Upper lobe of right lung (tissue), 1 donor: ENCODE data around the gene A1CF. TPM values are rescaled to one million over a fixed set of nuclear protein-coding genes. Genes with fewer than 3 reads are reported as not detected.

Source experiments
- ATAC-seq: fragments of 200-7000 bp; cut with Tn5 transposase; one replicate; pipeline ENCODE4 v1.9.1; 2020; ENCODE audit warnings: mild to moderate bottlenecking, moderate library complexity
- DNase-seq: peaks from one replicate; pipeline ENCODE4 v3.0.0-alpha.2; 2020
- H3K27ac ChIP-seq: fragments of 200-600 bp; one replicate; pipeline ENCODE4 v1.8.0; 2022
- H3K27me3 ChIP-seq: fragments of 200-600 bp; one replicate; pipeline ENCODE4 v1.8.0; 2022; ENCODE audit warnings: mild to moderate bottlenecking
- H3K36me3 ChIP-seq: fragments of 200-600 bp; one replicate; pipeline ENCODE4 v1.8.0; 2022
- H3K4me1 ChIP-seq: fragments of 200-600 bp; one replicate; pipeline ENCODE4 v1.8.0; 2022
- H3K4me3 ChIP-seq: fragments of 200-600 bp; one replicate; pipeline ENCODE4 v1.8.0; 2022; ENCODE audit warnings: mild to moderate bottlenecking
- H3K9me3 ChIP-seq: fragments of 200-600 bp; one replicate; pipeline ENCODE4 v1.8.0; 2022
- intact Hi-C: fragments of 100-400 bp; cut with DNase I; formaldehyde crosslinking; loops from one replicate; pipeline ENCODE4 v1.11.0; 2022
- total RNA-seq: library from RNA; stranded (reverse); fragmentation: NEBNext Ultra II Directional; extraction: Animal tissue kit (Norgen Biotek cat#: 25700); gene quantifications from one replicate; pipeline ENCODE4 v1.2.1, GENCODE V29; 2021
- TF ChIP-seq, protein P1 (sequence below): fragments of 200-600 bp; IDR thresholded peaks from one replicate; pipeline ENCODE4 v1.8.0; 2022; ENCODE audit warnings: antibody characterized with exemption
- donor health status: DM: no; HTN: yes; CAD: no; lungs with severe emphysema.

Gene A1CF
- total RNA-seq, 1 donor from 2014 or later, result not detected

DNA sequence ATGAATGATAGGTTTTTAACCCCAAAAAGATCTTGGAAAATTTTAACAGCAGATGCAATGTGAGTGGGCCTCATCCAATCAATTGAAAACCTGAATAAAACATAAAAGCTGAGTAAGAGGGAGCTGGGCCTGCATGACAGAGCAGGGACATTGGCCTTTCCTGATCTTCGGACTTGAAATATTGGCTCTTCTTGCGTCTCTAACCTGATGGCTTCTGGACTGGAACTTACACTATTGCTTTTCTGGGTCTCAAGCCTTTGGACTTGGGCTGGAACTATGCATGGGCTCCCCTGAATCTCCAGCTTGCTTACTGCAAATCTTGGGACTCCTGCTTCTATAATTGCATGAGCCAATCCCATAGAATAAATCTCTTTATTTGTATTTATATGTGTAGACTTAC is 9.0 kb downstream of the A1CF start:
- Histone ChIP-seq H3K4me3 (no peak overlapping the region), H3K27me3 (no peaks in the 10 kb centered on the region), H3K27ac (no peak overlapping the region), H3K9me3 (no peaks in the 10 kb centered on the region), H3K36me3 (no peaks in the 10 kb centered on the region), H3K4me1 (no peaks in the 10 kb centered on the region)
- ATAC-seq (no peak), DNase-seq (no peak)
- TF ChIP-seq, protein P1, sequence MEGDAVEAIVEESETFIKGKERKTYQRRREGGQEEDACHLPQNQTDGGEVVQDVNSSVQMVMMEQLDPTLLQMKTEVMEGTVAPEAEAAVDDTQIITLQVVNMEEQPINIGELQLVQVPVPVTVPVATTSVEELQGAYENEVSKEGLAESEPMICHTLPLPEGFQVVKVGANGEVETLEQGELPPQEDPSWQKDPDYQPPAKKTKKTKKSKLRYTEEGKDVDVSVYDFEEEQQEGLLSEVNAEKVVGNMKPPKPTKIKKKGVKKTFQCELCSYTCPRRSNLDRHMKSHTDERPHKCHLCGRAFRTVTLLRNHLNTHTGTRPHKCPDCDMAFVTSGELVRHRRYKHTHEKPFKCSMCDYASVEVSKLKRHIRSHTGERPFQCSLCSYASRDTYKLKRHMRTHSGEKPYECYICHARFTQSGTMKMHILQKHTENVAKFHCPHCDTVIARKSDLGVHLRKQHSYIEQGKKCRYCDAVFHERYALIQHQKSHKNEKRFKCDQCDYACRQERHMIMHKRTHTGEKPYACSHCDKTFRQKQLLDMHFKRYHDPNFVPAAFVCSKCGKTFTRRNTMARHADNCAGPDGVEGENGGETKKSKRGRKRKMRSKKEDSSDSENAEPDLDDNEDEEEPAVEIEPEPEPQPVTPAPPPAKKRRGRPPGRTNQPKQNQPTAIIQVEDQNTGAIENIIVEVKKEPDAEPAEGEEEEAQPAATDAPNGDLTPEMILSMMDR, result no peak
- intact Hi-C loops, result no loop called here

DNA sequence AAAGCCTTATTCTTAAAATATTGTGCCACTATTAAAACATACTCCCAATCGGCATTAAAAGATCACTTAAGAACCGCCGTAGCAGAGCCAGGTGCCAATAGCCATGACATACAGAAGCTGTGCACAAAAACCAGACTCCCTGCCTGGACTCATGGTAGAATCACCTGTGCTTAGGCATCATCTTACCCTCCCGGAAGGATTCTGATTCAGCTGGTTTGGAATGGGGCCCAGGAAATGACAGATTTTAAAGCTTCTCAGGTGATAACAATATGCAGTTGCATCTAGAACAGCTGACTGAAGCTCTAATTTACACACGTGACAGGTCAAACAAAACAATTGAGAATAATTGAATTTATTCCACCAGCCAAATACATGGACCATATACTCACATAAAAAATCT is 10.7 kb downstream of the A1CF start:
- ATAC-seq, result no peak
- DNase-seq, result no peak
- H3K27ac ChIP-seq, result no peak overlapping the region
- H3K27me3 ChIP-seq, result no peaks in the 10 kb centered on the region
- TF ChIP-seq, protein P1, result no peak
- no peaks in the 10 kb centered on the region for H3K9me3 ChIP-seq
- intact Hi-C loops, result no loop called here
- H3K4me1 ChIP-seq, result no peaks in the 10 kb centered on the region
- no peak overlapping the region for H3K4me3 ChIP-seq
- H3K36me3 ChIP-seq, result no peaks in the 10 kb centered on the region

DNA sequence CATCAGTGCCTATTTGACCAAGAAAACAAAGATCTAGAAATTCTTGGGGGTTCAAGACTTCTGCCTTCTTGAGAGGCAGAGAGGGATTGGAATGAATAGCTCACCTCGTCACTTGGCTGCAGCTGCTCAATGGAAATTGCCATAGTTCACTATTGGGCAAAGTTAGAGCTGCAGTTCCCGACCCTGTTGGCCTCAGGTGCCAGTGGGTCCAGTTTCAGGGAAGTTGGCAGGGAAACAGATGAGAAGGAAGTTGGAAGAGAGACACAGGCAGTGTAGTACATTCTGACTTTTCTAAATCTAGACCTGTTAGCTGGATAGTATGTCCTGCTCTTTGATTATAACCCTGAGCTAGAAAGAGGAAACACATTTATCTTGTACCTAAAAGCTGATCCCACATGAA is 19.1 kb downstream of the A1CF start:
- Histone ChIP-seq H3K27ac (no peak overlapping the region), H3K36me3 (no peaks in the 10 kb centered on the region), H3K27me3 (peaks cover 18% of the 10 kb centered on the region), H3K4me1 (no peaks in the 10 kb centered on the region), H3K4me3 (no peak overlapping the region), H3K9me3 (no peaks in the 10 kb centered on the region)
- intact Hi-C loops, result no loop called here
- DNase-seq (no peak), ATAC-seq (no peak)
- TF ChIP-seq, protein P1, result no peak

DNA sequence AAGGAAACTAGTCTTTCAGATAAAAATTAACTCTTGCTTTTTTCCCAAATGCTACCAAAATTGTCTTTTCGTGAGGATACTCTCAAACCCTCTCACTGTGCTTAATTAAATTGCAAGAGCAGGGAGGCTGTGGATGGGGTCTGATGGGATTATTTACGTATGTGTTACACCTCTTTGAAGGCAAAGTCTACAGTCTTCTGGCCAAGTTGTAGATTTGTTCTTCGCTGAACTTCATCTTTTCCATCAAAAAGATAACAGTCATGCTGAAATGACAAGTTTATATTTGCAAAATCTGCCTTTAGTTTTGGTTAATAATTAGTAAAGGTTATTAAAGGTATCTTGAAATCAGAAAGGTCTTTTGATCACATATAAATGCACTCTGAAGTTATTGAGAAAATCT is 22.7 kb downstream of the A1CF start:
- H3K9me3 ChIP-seq, result no peaks in the 10 kb centered on the region
- H3K4me3 ChIP-seq, result no peak overlapping the region
- intact Hi-C loops, result no loop called here
- H3K27me3 ChIP-seq, result peaks cover 11% of the 10 kb centered on the region
- no peak overlapping the region for H3K27ac ChIP-seq
- ATAC-seq (no peak), DNase-seq (no peak)
- TF ChIP-seq, protein P1, result no peak
- H3K4me1 ChIP-seq, result no peaks in the 10 kb centered on the region
- no peaks in the 10 kb centered on the region for H3K36me3 ChIP-seq

DNA sequence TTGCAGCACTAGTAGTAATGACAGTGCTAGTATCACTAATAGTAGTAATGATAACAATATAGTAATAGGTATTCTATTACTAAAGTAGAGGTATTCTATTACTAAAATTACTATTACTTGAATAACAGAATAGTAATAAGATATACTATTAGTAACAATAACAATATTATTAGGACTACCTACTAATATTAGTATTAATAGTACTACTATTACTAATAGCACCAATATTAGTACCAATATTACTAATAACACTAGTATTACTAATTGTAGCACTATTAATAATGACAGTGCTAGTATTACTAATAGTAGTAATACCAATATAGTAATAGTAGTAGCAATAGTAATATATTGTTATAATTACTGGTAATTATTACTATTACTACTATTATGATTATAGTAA is 24.1 kb downstream of the A1CF start:
- Histone ChIP-seq H3K9me3 (no peaks in the 10 kb centered on the region), H3K4me3 (no peak overlapping the region), H3K27ac (no peak overlapping the region), H3K4me1 (no peaks in the 10 kb centered on the region), H3K36me3 (no peaks in the 10 kb centered on the region), H3K27me3 (peaks cover 11% of the 10 kb centered on the region)
- DNase-seq (no peak), ATAC-seq (no peak)
- intact Hi-C loops, result no loop called here
- TF ChIP-seq, protein P1, result no peak

DNA sequence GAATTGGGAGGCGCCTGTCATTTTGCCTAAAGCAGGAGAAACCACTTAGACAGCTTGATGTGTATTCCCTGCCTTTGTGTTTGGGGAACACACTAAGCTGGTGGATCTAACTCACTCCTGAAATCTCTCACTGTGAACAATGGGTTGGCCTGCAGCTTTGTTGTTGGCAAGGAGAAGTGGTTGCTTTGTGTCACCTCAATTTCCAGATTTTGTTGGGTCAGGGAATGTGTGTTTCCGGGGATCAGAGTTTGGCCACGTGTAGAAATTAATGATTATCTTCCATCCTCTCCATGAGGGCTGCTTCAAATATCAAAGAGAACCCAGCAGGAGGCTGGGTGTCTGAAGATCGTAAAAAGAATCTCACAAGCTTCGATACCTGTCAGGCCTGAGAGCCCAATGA is 27.8 kb downstream of the A1CF start:
- no peaks in the 10 kb centered on the region for H3K27me3 ChIP-seq
- no peak overlapping the region for H3K4me3 ChIP-seq
- H3K27ac ChIP-seq, result no peak overlapping the region
- intact Hi-C loops, result no loop called here
- TF ChIP-seq, protein P1, result no peak
- DNase-seq (no peak), ATAC-seq (no peak)
- no peaks in the 10 kb centered on the region for H3K4me1 ChIP-seq
- no peaks in the 10 kb centered on the region for H3K36me3 ChIP-seq
- H3K9me3 ChIP-seq, result no peaks in the 10 kb centered on the region
